ENCODE results near the gene DNAAF6. TPM values are rescaled to one million over a fixed set of nuclear protein-coding genes. Genes with fewer than 3 reads are reported as not detected.

Gene DNAAF6
- total and polyA plus RNA-seq, 2 experiments from 2014 or later: 0.06 TPM; not detected in 1

Other genes with a start within 250 kb of the DNAAF6 start
- 6.3 and 13.0 TPM in 2 replicates for gene MORC4, start 206.4 kb upstream of the DNAAF6 start, total RNA-seq
- gene MORC4, start 206.4 kb upstream of the DNAAF6 start, polyA plus RNA-seq: 6.9 and 7.0 TPM in 2 replicates
- 16.9 and 40.7 TPM in 2 replicates for gene RBM41, start 87.8 kb upstream of the DNAAF6 start, total RNA-seq
- gene RBM41, start 87.8 kb upstream of the DNAAF6 start, polyA plus RNA-seq: 43.2 and 43.5 TPM in 2 replicates
- 9.1 and 14.4 TPM in 2 replicates for gene NUP62CL, start 178 bp upstream of the DNAAF6 start, total RNA-seq
- gene NUP62CL, start 178 bp upstream of the DNAAF6 start, polyA plus RNA-seq: 20.5 and 21.1 TPM in 2 replicates
- 2.3 and 4.5 TPM in 2 replicates for gene FRMPD3, start 243.0 kb downstream of the DNAAF6 start, total RNA-seq
- gene FRMPD3, start 243.0 kb downstream of the DNAAF6 start, polyA plus RNA-seq: 0.51 and 1.2 TPM in 2 replicates

Measured in cardiac muscle cell (in vitro differentiated cells and primary cell).